ENCODE data around the gene NRP1. TPM values are rescaled to one million over a fixed set of nuclear protein-coding genes. Genes with fewer than 3 reads are reported as not detected.

Gene NRP1
- total and polyA plus RNA-seq, 2 of the 8 experiments (the other 6 are each of a cell fraction or from before 2014, with no cell fraction given), result 1.2 to 2.1 TPM

GRCh38 chr10:33353853-33354252 lies 19.4 kb upstream of the NRP1 start:
- Histone ChIP-seq H4K20me1 (replicated peaks in 1 of 2; ENCODE audit: control insufficient read depth in 1 of 2, insufficient read depth in 2 of 2, low read length in 2 of 2) (no peaks in the 10 kb centered on the region), H3K18ac (ENCODE audit: extremely low read depth, low read length) (no peak overlapping the region), H4K8ac (ENCODE audit: extremely low read depth, insufficient read depth, low read length) (no peak overlapping the region), H4K5ac (ENCODE audit: insufficient read length, low read depth, low read length) (no peak overlapping the region), H3K36me3 (ENCODE audit: control insufficient read depth in 2 of 4, insufficient read depth in 4 of 4, low read length in 3 of 4) (no peaks in the 10 kb centered on the region), H3K79me2 (ENCODE audit: control insufficient read depth in 1 of 2, insufficient read depth in 2 of 2, low read length in 2 of 2) (no peaks in the 10 kb centered on the region), H2AK5ac (ENCODE audit: low read depth, low read length) (no peak overlapping the region), H3K4ac (replicated peaks; ENCODE audit: insufficient read length, low read depth, low read length) (no peak overlapping the region), H4K91ac (replicated peaks; ENCODE audit: insufficient read length, low read length) (no peak overlapping the region), H2AFZ (ENCODE audit: low read length) (no peak overlapping the region), H2BK15ac (ENCODE audit: low read length) (no peak overlapping the region), H3K4me2 (ENCODE audit: insufficient read depth in 1 of 2, low read depth in 2 of 2, low read length in 2 of 2) (no peak overlapping the region), H2BK120ac (replicated peaks; ENCODE audit: low read depth, low read length) (no peak overlapping the region), H3K4me3 (ENCODE audit: extremely low read depth in 1 of 4, insufficient read depth in 2 of 4, low read depth in 3 of 4, low read length in 4 of 4) (no peak overlapping the region), H3K4me1 (replicated peaks in 1 of 4; ENCODE audit: control insufficient read depth in 3 of 4, insufficient read depth in 4 of 4, low read length in 3 of 4) (no peaks in the 10 kb centered on the region), H3K56ac (replicated peaks; ENCODE audit: insufficient read length, low read depth, low read length) (no peak overlapping the region), H2BK20ac (ENCODE audit: low read length) (no peak overlapping the region), H3K79me1 (ENCODE audit: low read depth, low read length) (no peaks in the 10 kb centered on the region), H3K23ac (ENCODE audit: insufficient read length) (no peak overlapping the region), H3K9ac (replicated peaks in 1 of 4; ENCODE audit: extremely low read depth in 1 of 4, low read depth in 3 of 4, low read length in 3 of 4) (no peak overlapping the region), H3K27ac (ENCODE audit: low read depth, low read length) (no peak overlapping the region), H2BK12ac (ENCODE audit: low read depth, low read length) (no peak overlapping the region), H3K23me2 (ENCODE audit: low read depth, low read length) (no peaks in the 10 kb centered on the region), H3K9me3 (ENCODE audit: insufficient read depth in 2 of 2, low read depth in 1 of 2, low read length in 1 of 2) (no peaks in the 10 kb centered on the region), H2BK5ac (ENCODE audit: low read depth, low read length) (no peak overlapping the region), H3K14ac (ENCODE audit: insufficient read length) (no peak overlapping the region), H3K27me3 (replicated peaks in 1 of 4; ENCODE audit: control insufficient read depth in 3 of 4, extremely low read depth in 1 of 4, insufficient read depth in 3 of 4, low read length in 3 of 4) (no peaks in the 10 kb centered on the region)
- DNase-seq (ENCODE audit: low read depth in 1 of 2, low spot score in 2 of 2) (no peak), FAIRE-seq (no peak)
- WGBS, 2 experiments (ENCODE audit: extremely low coverage in 1 of 2, insufficient coverage in 1 of 2, insufficient read length in 1 of 2, insufficient replicate concordance in 2 of 2, low coverage in 1 of 2, low lambda C conversion rate in 2 of 2, missing lambda C conversion rate in 1 of 2), result 92% methylated on average over 3 of the region's 3 CpGs; no CpG with 5 or more reads in 1 of the 2 experiments
- POLR2A ChIA-PET (ENCODE audit: partially characterized antibody), result no interaction called here
- TF ChIP-seq CREB1 (IDR thresholded peaks at IDR 0.05) (no peak), NRF1 (IDR thresholded peaks at IDR 0.05; ENCODE audit: low read depth, low read length) (no peak), ZNF274 (IDR thresholded peaks at IDR 0.05; ENCODE audit: borderline replicate concordance, extremely low read depth, low read length) (no peak), SIRT6 (IDR thresholded peaks at IDR 0.05; ENCODE audit: low read length) (no peak), SP1 (IDR thresholded peaks at IDR 0.05; ENCODE audit: low read depth, low read length) (no peak), SIX5 (IDR thresholded peaks at IDR 0.05; ENCODE audit: low read depth, low read length) (no peak), BRCA1 (IDR thresholded peaks at IDR 0.05; ENCODE audit: low read depth, low read length) (no peak), KDM1A (IDR thresholded peaks at IDR 0.05; ENCODE audit: borderline replicate concordance, low read length) (no peak), NANOG (IDR thresholded peaks at IDR 0.05; ENCODE audit: insufficient read depth, low read depth, low read length, poor library complexity, severe bottlenecking) (no peak), KDM5A (IDR thresholded peaks at IDR 0.05; ENCODE audit: low read length) (no peak), HDAC2 (IDR thresholded peaks at IDR 0.05; ENCODE audit: borderline replicate concordance in 1 of 2, low read depth in 2 of 2, low read length in 2 of 2) (no peak)
- CTCF ChIA-PET (ENCODE audit: partially characterized antibody), result no interaction called here
